ENCODE data around the gene PAWR.

DNA sequence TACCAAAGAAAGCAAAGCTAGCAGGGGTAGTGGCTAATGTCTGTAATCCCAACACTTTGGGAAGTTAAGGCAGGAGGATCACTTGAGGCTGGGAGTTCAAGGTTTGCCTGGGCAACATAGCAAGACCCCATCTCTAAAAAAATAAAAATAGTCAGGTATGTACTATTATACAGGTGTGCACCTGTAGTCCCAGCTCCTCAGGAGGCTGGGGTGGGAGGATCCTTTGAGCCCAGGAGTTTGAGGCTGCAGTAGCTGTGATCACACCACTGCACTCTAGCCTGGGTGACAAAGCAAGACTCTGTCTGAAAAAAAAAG, 142.2 kb downstream of the PAWR start:
- TF ChIP-seq, protein P1, sequence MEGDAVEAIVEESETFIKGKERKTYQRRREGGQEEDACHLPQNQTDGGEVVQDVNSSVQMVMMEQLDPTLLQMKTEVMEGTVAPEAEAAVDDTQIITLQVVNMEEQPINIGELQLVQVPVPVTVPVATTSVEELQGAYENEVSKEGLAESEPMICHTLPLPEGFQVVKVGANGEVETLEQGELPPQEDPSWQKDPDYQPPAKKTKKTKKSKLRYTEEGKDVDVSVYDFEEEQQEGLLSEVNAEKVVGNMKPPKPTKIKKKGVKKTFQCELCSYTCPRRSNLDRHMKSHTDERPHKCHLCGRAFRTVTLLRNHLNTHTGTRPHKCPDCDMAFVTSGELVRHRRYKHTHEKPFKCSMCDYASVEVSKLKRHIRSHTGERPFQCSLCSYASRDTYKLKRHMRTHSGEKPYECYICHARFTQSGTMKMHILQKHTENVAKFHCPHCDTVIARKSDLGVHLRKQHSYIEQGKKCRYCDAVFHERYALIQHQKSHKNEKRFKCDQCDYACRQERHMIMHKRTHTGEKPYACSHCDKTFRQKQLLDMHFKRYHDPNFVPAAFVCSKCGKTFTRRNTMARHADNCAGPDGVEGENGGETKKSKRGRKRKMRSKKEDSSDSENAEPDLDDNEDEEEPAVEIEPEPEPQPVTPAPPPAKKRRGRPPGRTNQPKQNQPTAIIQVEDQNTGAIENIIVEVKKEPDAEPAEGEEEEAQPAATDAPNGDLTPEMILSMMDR (IDR thresholded peaks at IDR 0.05; ENCODE audit: low read depth, low read length, poor library complexity, severe bottlenecking) = no peak
- TF ChIP-seq EZH2phosphoT487 (IDR thresholded peaks at IDR 0.05; ENCODE audit: borderline replicate concordance, low read length) = no peak

Measured in DOHH2 (cell line).